SK-N-MC (cell line): ENCODE results near the gene FCGBP.
"Not testable (repeated sequence)": the region's sequence is repeated elsewhere in the genome, so short reads cannot be mapped to it uniquely, and the experiment has no call there.

Source experiments
- EZH2 ChIP-seq: fragments of 200-600 bp; sonication (generic); IDR thresholded peaks from one replicate; pipeline ENCODE4 v1.6.1; 2017; ENCODE audit warnings: antibody characterized with exemption
- FOXP2 ChIP-seq: optimal IDR thresholded peaks from 2 replicates; pipeline ENCODE3; 2011; ENCODE audit warnings: mild to moderate bottlenecking, moderate library complexity; ENCODE audit not compliant: insufficient read depth; ENCODE audit errors: extremely low read length, control extremely low read depth
- POLR2AphosphoS5 ChIP-seq: IDR thresholded peaks from 2 replicates; pipeline ENCODE4 v1.6.1; 2012; ENCODE audit warnings: mild to moderate bottlenecking, low read depth, low read length, borderline replicate concordance

GRCh38 chr19:39889872-39890754, 44.3 kb downstream of the FCGBP start:
- TF ChIP-seq POLR2AphosphoS5, EZH2, FOXP2: not testable (repeated sequence)
